ENCODE measurements around the gene SDF4. TPM values are rescaled to one million over a fixed set of nuclear protein-coding genes. Genes with fewer than 3 reads are reported as not detected.

The SDF4 gene
- 86.7 and 87.1 TPM in 2 replicates for total RNA-seq (2014; rRNA removed; shearing (Covaris generic))

- DNase-seq = peak; percentile 98
- Histone ChIP-seq H3K27me3 (no peaks in the 10 kb centered on the region), H3K4me1 (peaks cover 6% of the 10 kb centered on the region), H3K4me3 (peak within 1 kb of the TSS; percentile 94), H3K27ac (peak within 1 kb of the TSS; percentile 69), H3K36me3 (peaks cover 20% of the 10 kb centered on the region), H3K9me3 (replicated peaks) (no peaks in the 10 kb centered on the region)
Measured at GRCh38 chr1:1231400-1232207, at the start of gene SDF4. SDF4 (minus strand) TSS chr1:1232001; CDS start chr1:1228772, 3,229 bp downstream.

GRCh38 chr1:1280782-1281481 lies 49.1 kb upstream of the SDF4 start:
- H3K9me3 ChIP-seq (replicated peaks) = no peaks in the 10 kb centered on the region
- DNase-seq = no peak
- H3K27me3 ChIP-seq = no peaks in the 10 kb centered on the region
- no peaks in the 10 kb centered on the region for H3K36me3 ChIP-seq
- H3K4me3 ChIP-seq = no peak overlapping the region
- H3K4me1 ChIP-seq = peaks cover 5% of the 10 kb centered on the region; the same call in 1 of the 2 replicates
- no peak overlapping the region for H3K27ac ChIP-seq

GRCh38 chr1:1279028-1279427 lies 47.2 kb upstream of the SDF4 start:
- no peak for DNase-seq
- H3K27ac ChIP-seq = no peak overlapping the region
- H3K36me3 ChIP-seq = no peaks in the 10 kb centered on the region
- no peak overlapping the region for H3K4me3 ChIP-seq
- no peaks in the 10 kb centered on the region for H3K9me3 ChIP-seq (replicated peaks)
- H3K4me1 ChIP-seq = peaks cover 9% of the 10 kb centered on the region; the same call in 1 of the 2 replicates
- no peaks in the 10 kb centered on the region for H3K27me3 ChIP-seq

GRCh38 chr1:1278620-1279019 lies 46.8 kb upstream of the SDF4 start:
- Histone ChIP-seq H3K36me3 (no peaks in the 10 kb centered on the region), H3K27ac (no peak overlapping the region), H3K4me1 (peaks cover 9% of the 10 kb centered on the region; the same call in 1 of the 2 replicates), H3K4me3 (no peak overlapping the region), H3K27me3 (no peaks in the 10 kb centered on the region), H3K9me3 (replicated peaks) (no peaks in the 10 kb centered on the region)
- DNase-seq = no peak

- Histone ChIP-seq H3K27me3 (no peaks in the 10 kb centered on the region), H3K4me3 (no peak overlapping the region), H3K9me3 (replicated peaks) (no peaks in the 10 kb centered on the region), H3K27ac (no peak overlapping the region), H3K36me3 (0 out of 2 replicates have a peak, but pooled peaks cover 5% of the 10 kb centered on the region), H3K4me1 (peaks cover 3% of the 10 kb centered on the region; the same call in 1 of the 2 replicates)
- DNase-seq = no peak
Measured at GRCh38 chr1:1275836-1276235, 44.0 kb upstream of the SDF4 start.

- no peak overlapping the region; the same call in 1 of the 2 replicates for H3K27ac ChIP-seq
- H3K9me3 ChIP-seq (replicated peaks) = no peaks in the 10 kb centered on the region
- 0 out of 2 replicates have a peak, but pooled peaks cover 5% of the 10 kb centered on the region for H3K36me3 ChIP-seq
- no peak for DNase-seq
- peak overlapping the region; percentile 93; the same call in 1 of the 2 replicates for H3K4me3 ChIP-seq
- peaks cover 3% of the 10 kb centered on the region; the same call in 1 of the 2 replicates for H3K4me1 ChIP-seq
- no peaks in the 10 kb centered on the region for H3K27me3 ChIP-seq
Measured at GRCh38 chr1:1274931-1275431, 43.2 kb upstream of the SDF4 start.

- H3K27ac ChIP-seq = peak overlapping the region; percentile 48; the same call in 1 of the 2 replicates
- H3K36me3 ChIP-seq = 0 out of 2 replicates have a peak, but pooled peaks cover 5% of the 10 kb centered on the region
- DNase-seq = no peak
- H3K4me3 ChIP-seq = peak overlapping the region; percentile 93
- H3K9me3 ChIP-seq (replicated peaks) = no peaks in the 10 kb centered on the region
- no peaks in the 10 kb centered on the region for H3K27me3 ChIP-seq
- peaks cover 3% of the 10 kb centered on the region; the same call in 1 of the 2 replicates for H3K4me1 ChIP-seq
Measured at GRCh38 chr1:1274299-1274930, 42.6 kb upstream of the SDF4 start.

GRCh38 chr1:1273512-1274298 lies 41.9 kb upstream of the SDF4 start, which contains the start of gene UBE2J2:
UBE2J2 (minus strand) TSS chr1:1273854; CDS start chr1:1267992, 5,862 bp downstream.
- H3K9me3 ChIP-seq (replicated peaks) = no peaks in the 10 kb centered on the region
- DNase-seq = peak; percentile 96 to 97
- H3K4me1 ChIP-seq = peaks cover 3% of the 10 kb centered on the region; the same call in 1 of the 2 replicates
- no peaks in the 10 kb centered on the region for H3K27me3 ChIP-seq
- H3K4me3 ChIP-seq = peak within 1 kb of the TSS; percentile 93
- H3K36me3 ChIP-seq = peaks cover 5% of the 10 kb centered on the region; the same call in 1 of the 2 replicates
- peak within 1 kb of the TSS; percentile 48; the same call in 1 of the 2 replicates for H3K27ac ChIP-seq

- DNase-seq = no peak
- peaks cover 3% of the 10 kb centered on the region; the same call in 1 of the 2 replicates for H3K4me1 ChIP-seq
- peak overlapping the region; percentile 48; the same call in 1 of the 2 replicates for H3K27ac ChIP-seq
- H3K36me3 ChIP-seq = peaks cover 7% of the 10 kb centered on the region; the same call in 1 of the 2 replicates
- peak overlapping the region; percentile 93 for H3K4me3 ChIP-seq
- H3K9me3 ChIP-seq (replicated peaks) = no peaks in the 10 kb centered on the region
- no peaks in the 10 kb centered on the region for H3K27me3 ChIP-seq
Measured at GRCh38 chr1:1273209-1273511, 41.4 kb upstream of the SDF4 start.

GRCh38 chr1:1272341-1273208 lies 40.8 kb upstream of the SDF4 start:
- Histone ChIP-seq H3K4me1 (peaks cover 3% of the 10 kb centered on the region; the same call in 1 of the 2 replicates), H3K27me3 (no peaks in the 10 kb centered on the region), H3K36me3 (peaks cover 12% of the 10 kb centered on the region), H3K4me3 (peak overlapping the region; percentile 93), H3K27ac (no peak overlapping the region; the same call in 1 of the 2 replicates), H3K9me3 (replicated peaks) (no peaks in the 10 kb centered on the region)
- DNase-seq = no peak

- Histone ChIP-seq H3K27ac (no peak overlapping the region), H3K4me1 (peaks cover 3% of the 10 kb centered on the region; the same call in 1 of the 2 replicates), H3K4me3 (no peak overlapping the region), H3K36me3 (peaks cover 27% of the 10 kb centered on the region), H3K9me3 (replicated peaks) (no peaks in the 10 kb centered on the region), H3K27me3 (no peaks in the 10 kb centered on the region)
- DNase-seq = no peak
Measured at GRCh38 chr1:1270813-1271212, 39.0 kb upstream of the SDF4 start.

- peaks cover 4% of the 10 kb centered on the region; the same call in 1 of the 2 replicates for H3K4me1 ChIP-seq
- H3K4me3 ChIP-seq = no peak overlapping the region
- peaks cover 46% of the 10 kb centered on the region for H3K36me3 ChIP-seq
- no peak for DNase-seq
- H3K27me3 ChIP-seq = no peaks in the 10 kb centered on the region
- H3K27ac ChIP-seq = no peak overlapping the region
- H3K9me3 ChIP-seq (replicated peaks) = no peaks in the 10 kb centered on the region
Measured at GRCh38 chr1:1268284-1268682, 36.5 kb upstream of the SDF4 start.
